GM12875 (cell line): ENCODE results near the gene CCBE1.
A peak's percentile ranks its signal among the peaks of the same experiment; 100 is the strongest.
"Not testable (repeated sequence)": the region's sequence is repeated elsewhere in the genome, so short reads cannot be mapped to it uniquely, and the experiment has no call there.

Source experiments
- H3K4me3 ChIP-seq: one replicate; pipeline ENCODE4 v1.5.1; 2011; ENCODE audit warnings: low read depth, low read length, control low read depth
- TF ChIP-seq, protein P1 (sequence below): IDR thresholded peaks from 2 replicates; pipeline ENCODE4 v1.5.1; 2011; ENCODE audit warnings: low read depth, mild to moderate bottlenecking, control low read depth, inconsistent platforms, low read length, moderate library complexity, borderline replicate concordance; ENCODE audit not compliant: insufficient read depth

CCBE1 gene

DNA sequence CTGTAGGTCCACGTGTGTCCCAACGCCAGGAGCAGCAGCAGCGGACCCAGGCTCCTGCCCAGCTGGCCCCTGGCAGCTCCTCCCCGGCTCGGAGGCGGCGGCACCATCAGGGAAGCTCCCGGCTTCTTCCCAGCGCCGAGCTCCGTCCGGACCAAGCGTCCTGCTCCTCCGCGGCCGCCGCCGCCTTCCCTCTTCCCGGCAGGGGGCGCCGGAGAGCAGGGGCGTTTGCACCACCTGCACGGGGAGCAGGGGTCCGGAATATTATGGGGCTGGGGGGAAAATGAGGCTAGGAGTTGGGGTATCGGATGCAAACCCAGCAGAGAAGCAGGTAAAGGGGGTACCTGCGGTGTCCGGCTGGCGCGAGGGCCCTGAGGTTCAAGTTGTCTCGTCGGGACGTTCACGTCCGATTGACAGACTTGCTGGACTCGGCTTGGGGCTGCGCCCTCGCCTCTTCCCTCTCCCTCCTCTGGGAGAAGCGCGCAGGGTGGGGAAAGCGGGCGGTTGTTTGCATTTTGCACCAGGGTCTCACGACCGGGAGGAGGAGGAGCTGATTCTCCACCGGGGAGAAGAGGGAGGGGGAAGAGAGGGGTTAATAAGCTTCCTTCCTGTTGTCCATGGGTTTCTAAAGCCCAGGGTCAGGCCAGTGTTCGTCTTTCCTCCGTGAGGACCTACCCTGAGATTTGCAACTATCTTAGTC lies at the start of gene CCBE1:
TSS of gene CCBE1 (minus strand) at position 188 of the 697 bp plus-strand sequence.
- H3K4me3 ChIP-seq: no peak within 1 kb of the TSS
- TF ChIP-seq, protein P1, sequence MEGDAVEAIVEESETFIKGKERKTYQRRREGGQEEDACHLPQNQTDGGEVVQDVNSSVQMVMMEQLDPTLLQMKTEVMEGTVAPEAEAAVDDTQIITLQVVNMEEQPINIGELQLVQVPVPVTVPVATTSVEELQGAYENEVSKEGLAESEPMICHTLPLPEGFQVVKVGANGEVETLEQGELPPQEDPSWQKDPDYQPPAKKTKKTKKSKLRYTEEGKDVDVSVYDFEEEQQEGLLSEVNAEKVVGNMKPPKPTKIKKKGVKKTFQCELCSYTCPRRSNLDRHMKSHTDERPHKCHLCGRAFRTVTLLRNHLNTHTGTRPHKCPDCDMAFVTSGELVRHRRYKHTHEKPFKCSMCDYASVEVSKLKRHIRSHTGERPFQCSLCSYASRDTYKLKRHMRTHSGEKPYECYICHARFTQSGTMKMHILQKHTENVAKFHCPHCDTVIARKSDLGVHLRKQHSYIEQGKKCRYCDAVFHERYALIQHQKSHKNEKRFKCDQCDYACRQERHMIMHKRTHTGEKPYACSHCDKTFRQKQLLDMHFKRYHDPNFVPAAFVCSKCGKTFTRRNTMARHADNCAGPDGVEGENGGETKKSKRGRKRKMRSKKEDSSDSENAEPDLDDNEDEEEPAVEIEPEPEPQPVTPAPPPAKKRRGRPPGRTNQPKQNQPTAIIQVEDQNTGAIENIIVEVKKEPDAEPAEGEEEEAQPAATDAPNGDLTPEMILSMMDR: peak; percentile 91

DNA sequence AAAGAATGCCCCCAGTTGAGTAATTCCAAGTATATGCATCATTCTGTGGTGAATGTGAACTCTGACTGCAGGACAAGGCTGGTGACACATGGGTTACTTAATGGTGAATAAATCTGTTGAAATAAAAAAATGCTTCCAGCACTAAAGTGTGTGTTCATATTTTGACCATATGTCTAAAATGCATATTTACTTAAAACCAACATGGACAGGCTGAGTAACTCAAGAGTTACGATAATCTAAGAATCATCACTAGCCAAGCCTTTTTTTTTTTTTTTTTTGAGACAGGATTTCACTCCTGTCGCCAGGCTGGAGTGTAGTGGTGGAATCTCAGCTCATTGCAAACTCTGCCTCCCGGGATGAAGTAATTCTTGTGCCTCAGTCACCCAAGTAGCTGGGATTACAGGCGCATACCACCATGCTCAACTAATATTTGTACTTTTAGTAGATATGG lies 47.1 kb upstream of the CCBE1 start:
- H3K4me3 ChIP-seq: no peak overlapping the region
- TF ChIP-seq, protein P1: no peak

DNA sequence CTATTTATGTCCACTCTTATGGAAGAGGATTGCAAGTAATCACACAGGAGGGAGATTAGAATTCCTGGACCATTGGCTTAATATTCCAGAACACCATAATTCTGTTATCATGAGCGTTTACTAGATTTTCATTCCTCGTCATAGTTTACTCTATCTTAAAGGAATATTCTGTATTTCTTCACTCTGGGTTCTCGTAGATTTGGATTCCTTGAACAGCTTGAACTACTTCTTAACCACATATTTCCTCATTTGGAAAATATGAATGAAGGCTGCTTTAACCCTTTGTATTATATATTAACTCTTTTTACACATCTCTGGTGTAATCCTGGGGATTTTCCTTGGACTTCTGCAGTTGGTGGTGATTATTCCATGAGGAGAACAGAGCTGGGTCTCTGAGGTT lies 46.3 kb upstream of the CCBE1 start:
- TF ChIP-seq, protein P1: no peak
- no peak overlapping the region for H3K4me3 ChIP-seq

DNA sequence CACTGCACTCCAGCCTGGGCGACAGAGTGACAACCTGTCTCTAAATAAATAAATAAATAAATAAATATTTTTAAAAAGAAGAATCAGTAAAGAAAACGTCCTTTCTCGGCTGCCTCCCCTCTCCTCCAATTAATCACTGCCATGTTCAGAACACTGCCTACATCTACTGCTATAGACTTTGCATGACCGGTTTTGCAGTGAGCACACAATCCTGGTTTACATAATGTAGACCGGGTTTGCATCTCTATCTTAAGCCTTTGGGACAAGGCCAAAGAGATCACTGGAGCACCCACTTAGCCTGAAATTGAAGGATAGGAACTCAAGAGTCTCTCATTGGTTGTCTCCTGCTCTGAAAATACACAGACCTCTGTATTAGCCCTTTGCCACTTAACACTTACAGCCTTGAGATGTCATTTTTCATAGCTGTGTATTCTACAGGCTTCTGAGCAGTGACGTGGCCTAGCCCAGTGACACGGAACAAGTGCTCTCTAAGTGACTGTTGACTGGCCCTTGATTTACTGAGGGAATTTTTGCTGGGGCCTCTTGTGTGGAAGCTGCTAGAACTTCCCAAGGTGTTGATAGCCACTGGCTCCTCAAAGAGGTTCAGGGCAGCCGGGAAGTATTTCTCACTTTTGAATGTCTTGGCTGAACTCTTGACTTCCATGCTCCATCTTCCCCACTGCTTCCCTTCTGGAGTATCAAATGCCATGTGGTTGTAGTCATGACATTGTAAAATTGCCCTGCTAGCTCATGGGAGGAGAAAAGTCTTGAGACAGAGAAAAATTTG lies 45.3 kb upstream of the CCBE1 start:
- TF ChIP-seq, protein P1: no peak

DNA sequence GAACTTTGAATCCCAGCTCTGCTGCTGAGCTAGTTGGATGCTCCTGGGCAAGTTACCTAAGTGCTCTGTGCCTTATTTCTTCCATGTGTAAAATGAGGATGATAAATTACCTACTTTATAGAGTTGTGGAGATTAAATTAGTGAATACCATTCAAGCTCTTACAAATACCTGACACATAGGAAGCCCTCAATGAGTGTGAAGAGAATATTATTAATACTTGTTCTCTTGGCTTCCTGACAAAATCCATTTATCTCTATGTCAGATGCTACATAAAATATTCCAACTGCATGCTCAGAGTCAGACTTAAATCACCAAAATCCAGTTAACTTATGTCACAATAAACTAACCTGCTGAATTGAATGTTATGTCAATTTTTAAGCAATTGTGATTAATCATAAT lies 42.9 kb upstream of the CCBE1 start:
- TF ChIP-seq, protein P1: no peak
- no peak overlapping the region for H3K4me3 ChIP-seq

More for the DNA sequence above, 45.3 kb upstream of the CCBE1 start:
- no peak overlapping the region for H3K4me3 ChIP-seq

DNA sequence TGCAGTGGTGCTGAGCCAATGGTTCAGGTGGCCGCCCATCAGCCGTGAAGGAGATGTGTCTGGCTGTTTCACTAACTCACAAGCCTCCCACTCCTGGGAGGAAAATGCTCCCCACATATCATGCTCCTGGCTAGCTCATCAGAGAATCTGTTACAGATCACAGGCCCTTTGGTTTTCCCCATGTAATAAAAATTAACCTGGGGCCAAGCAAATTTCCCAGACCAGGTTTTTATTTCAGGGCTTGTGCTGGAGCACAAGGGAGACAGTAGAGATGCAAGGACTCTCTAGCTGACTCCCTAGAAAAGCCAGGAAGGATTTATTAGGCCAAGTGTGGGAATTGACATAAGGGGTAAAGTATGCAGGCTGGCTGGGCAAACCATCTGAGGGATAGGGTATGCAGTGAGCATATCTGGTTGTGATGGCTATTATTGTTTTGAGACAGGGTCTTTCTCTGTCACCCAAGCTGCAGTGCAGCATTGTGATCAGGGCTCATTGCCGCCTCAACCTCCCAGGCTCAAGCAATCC lies 40.6 kb upstream of the CCBE1 start:
- TF ChIP-seq, protein P1: no peak
- no peak overlapping the region for H3K4me3 ChIP-seq

DNA sequence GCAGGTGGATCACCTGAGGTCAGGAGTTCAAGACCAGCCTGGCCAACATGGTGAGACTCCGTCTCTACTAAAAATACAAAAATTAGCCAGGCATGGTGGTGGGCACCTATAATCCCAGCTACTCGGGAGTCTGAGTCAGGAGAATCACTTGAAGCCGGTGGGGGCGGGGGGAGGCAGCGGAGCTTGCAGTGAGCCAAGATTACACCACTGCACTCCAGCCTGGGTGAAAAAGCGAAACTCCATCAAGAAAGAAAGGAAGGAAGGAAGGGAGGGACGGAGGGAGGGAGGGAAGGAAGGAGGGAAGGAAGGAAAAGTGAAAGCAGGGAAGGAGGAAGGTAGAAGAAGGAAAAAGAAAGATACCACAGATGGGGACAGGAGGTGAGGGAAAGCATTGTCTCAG lies 40.1 kb upstream of the CCBE1 start:
- H3K4me3 ChIP-seq: not testable (repeated sequence)
